Measurements from ENCODE around the gene ADAT3. TPM values are rescaled to one million over a fixed set of nuclear protein-coding genes. Genes with fewer than 3 reads are reported as not detected.

The ADAT3 gene
- total RNA-seq, 1 experiment from 2014 or later, result 6.7 TPM

DNA sequence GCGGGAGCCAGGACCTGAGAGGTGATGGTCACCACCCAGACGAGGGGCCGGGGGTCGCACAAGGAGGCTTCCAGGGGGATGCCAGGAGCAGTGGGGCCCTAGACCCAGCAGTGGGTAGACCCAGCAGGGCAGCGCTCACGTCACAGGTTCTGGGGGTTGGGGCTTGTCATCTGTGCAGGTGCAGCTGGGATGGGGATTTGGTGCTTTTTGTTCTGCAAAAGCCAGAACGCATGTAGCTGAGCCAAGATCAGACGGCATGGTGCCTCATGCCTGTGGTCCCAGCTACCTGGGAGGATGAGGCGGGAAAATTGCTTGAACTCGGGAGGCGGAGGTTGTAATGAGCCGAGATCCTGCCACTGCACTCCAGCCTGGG is 50.9 kb downstream of the ADAT3 start:
- no peak for DNase-seq (ENCODE audit: low read depth)

- DNase-seq (ENCODE audit: low read depth), result no peak
Measured at GRCh38 chr19:1956868-1957492, 51.8 kb downstream of the ADAT3 start.

DNA sequence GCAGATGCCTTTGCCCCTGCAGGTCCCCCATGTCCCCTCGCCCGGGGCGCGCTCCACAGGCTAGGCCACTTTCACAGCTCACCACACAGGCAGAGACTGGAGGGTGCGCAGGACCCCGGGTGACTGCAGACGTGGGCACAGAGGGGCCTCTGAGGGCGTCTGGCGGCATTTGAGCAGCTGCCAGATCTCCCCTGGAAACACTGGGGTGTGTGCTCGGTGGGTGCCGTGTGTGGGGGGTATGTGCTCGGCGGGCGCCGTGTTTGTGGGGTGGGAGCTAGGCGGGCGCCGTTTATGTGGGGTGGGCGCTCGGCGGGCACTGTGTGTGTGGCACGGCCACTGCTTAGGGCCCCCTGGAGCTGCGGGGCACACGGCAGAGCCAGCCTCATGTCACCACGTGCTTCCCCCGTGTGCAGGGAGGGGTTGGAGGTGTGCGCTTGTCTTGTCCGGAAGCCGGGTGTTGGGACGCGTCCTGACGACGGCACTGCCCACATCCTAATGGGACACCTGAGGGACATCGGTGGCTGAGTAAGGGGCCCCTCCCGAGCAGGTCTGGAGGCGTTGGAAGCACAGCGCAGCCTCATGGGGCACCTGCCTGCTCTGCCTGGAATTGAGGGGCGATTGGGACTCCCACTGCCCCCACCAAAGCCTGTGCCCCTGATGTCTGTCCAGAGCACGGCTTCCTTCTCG is 52.5 kb downstream of the ADAT3 start:
- DNase-seq (ENCODE audit: low read depth), result no peak

- DNase-seq (ENCODE audit: low read depth), result no peak
Measured at GRCh38 chr19:1959928-1960589, 54.9 kb downstream of the ADAT3 start.

- DNase-seq (ENCODE audit: low read depth), result no peak
Measured at GRCh38 chr19:1961000-1961883, 56.0 kb downstream of the ADAT3 start.

DNA sequence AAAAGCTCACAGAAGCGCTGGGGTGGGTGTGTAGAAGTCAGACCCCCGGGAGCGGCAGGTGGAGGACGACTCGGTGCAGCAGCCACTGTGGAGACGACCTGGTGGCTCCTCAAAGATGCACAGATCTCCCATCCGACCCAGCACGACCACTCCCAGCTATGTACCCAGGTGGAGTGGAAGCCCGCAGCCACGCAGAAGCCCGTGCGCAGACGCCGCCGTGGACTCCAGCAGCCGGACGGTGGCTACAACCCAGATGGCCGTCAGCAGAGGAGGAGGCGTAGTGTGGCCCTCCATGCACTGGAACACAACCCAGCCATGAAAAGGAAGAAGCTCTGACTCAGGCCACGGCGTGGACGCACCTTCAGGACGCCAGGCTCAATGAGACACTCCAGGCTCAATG is 57.5 kb downstream of the ADAT3 start:
- no peak for DNase-seq (ENCODE audit: low read depth)

Other genes starting within 250 kb of the ADAT3 start
- not detected in 2 replicates for gene ONECUT3, start 151.9 kb upstream of the ADAT3 start, total RNA-seq (2014; rRNA removed; shearing (Covaris generic))
- 5.8 and 6.4 TPM in 2 replicates for gene ATP8B3, start 93.1 kb upstream of the ADAT3 start, total RNA-seq (2014; rRNA removed; shearing (Covaris generic))
- gene REXO1, start 56.9 kb upstream of the ADAT3 start, total RNA-seq (2014; rRNA removed; shearing (Covaris generic)), result 3.4 and 13.8 TPM in 2 replicates
- 1.2 and 8.4 TPM in 2 replicates for gene KLF16, start 41.8 kb upstream of the ADAT3 start, total RNA-seq (2014; rRNA removed; shearing (Covaris generic))
- 59.0 and 94.1 TPM in 2 replicates for gene ABHD17A, start 19.9 kb upstream of the ADAT3 start, total RNA-seq (2014; rRNA removed; shearing (Covaris generic))
- 75.5 and 98.0 TPM in 2 replicates for gene SCAMP4, start within 50 bp of the ADAT3 start, total RNA-seq (2014; rRNA removed; shearing (Covaris generic))
- gene CSNK1G2, start 35.8 kb downstream of the ADAT3 start, total RNA-seq (2014; rRNA removed; shearing (Covaris generic)), result 50.1 and 70.7 TPM in 2 replicates
- gene BTBD2, start 110.3 kb downstream of the ADAT3 start, total RNA-seq (2014; rRNA removed; shearing (Covaris generic)), result 32.4 and 63.3 TPM in 2 replicates
- 60.0 and 80.9 TPM in 2 replicates for gene MKNK2, start 145.8 kb downstream of the ADAT3 start, total RNA-seq (2014; rRNA removed; shearing (Covaris generic))
- 9.6 and 19.1 TPM in 2 replicates for gene MOB3A, start 190.9 kb downstream of the ADAT3 start, total RNA-seq (2014; rRNA removed; shearing (Covaris generic))
- 0.15 TPM in 1 of 2 replicates, not detected in the other for gene IZUMO4, start 191.5 kb downstream of the ADAT3 start, total RNA-seq (2014; rRNA removed; shearing (Covaris generic))
- gene AP3D1, start 246.2 kb downstream of the ADAT3 start, total RNA-seq (2014; rRNA removed; shearing (Covaris generic)), result 61.0 and 93.3 TPM in 2 replicates

Data from M059J (cell line).